ENCODE data around the gene WFDC12.

DNA sequence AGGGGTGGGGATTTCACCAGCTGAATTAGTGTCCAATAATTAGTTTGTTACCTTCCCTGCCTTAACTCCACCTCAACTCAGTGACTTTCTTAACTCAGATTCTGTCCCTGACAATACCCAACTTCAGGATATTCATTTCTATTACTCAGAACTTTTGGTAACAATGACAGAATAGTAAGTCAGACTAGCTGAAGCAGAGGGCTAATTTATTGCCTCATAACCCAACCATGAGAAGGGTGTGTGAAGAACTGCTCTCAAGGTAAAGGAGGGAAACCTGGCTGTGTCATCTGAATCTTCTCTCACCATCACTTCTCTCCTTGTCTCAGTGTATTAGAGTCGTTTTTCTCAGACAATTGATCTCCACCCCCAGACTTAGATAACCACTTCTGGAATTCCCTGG is 49.3 kb upstream of the WFDC12 start:
- TF ChIP-seq, protein P1, sequence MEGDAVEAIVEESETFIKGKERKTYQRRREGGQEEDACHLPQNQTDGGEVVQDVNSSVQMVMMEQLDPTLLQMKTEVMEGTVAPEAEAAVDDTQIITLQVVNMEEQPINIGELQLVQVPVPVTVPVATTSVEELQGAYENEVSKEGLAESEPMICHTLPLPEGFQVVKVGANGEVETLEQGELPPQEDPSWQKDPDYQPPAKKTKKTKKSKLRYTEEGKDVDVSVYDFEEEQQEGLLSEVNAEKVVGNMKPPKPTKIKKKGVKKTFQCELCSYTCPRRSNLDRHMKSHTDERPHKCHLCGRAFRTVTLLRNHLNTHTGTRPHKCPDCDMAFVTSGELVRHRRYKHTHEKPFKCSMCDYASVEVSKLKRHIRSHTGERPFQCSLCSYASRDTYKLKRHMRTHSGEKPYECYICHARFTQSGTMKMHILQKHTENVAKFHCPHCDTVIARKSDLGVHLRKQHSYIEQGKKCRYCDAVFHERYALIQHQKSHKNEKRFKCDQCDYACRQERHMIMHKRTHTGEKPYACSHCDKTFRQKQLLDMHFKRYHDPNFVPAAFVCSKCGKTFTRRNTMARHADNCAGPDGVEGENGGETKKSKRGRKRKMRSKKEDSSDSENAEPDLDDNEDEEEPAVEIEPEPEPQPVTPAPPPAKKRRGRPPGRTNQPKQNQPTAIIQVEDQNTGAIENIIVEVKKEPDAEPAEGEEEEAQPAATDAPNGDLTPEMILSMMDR (IDR thresholded peaks at IDR 0.05): no peak
- no peak for TF ChIP-seq ZFX (IDR thresholded peaks at IDR 0.05; ENCODE audit: borderline replicate concordance)

Data from 22Rv1 (cell line).